IPS DF 19.7 (cell line): ENCODE measurements around the gene ANKRD6.

Source experiments
- DNase-seq: peaks from one replicate; pipeline ENCODE4 v3.0.0-alpha.2; 2013; ENCODE audit warnings: low read depth, low spot score

Gene ANKRD6

DNA sequence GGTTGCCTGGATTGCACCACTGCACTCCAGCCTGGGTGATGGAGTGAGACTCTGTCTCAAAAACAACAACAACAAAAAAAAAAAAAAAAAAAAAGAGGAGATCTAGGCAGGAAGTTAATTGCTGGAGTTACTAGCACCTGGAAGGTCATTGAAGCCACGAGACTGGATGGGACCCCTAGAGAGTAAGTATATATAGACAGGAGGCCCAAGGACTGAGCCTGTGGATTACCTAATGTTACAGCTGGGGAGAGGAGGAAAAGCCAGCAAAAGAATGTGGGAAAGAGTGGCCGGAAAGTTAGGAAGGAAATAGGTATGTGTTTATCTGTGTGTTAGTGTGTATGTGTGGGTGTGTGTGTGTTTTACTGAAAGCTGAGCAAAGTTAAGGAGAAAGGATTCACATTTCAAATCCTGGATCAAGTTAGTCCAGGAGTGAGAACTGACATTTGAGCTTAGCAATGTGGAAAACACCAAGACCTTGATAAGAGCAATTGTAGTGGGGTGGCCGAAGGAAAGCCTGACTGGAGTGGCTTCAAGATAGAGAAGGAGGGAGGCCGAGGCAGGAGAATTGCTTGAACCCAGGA lies 38.4 kb downstream of the ANKRD6 start:
- DNase-seq, result no peak

- no peak for DNase-seq
Measured at GRCh38 chr6:89475101-89475500, 42.1 kb downstream of the ANKRD6 start.

- DNase-seq, result no peak
Measured at GRCh38 chr6:89475634-89476033, 42.7 kb downstream of the ANKRD6 start.

DNA sequence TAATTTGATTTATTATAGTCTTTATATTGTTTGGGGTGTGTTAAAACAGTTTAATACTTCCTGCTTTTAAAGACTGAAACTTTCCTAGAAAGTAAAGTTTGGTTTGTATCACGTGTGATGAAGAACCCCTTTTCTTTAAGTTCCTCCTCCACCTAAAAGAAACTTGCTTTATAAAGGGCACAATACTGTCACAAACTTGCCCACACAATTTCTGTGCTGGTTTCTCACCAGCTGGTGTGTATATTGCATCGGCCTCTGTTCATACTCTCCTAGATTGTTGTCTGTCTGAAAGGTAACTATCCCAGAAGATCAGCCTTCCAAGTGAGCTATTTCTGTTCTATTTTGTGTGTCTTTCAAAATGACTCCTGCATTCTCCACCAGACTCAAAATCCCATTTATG lies 46.9 kb downstream of the ANKRD6 start:
- DNase-seq, result no peak

- DNase-seq, result no peak
Measured at GRCh38 chr6:89481695-89482094, 48.7 kb downstream of the ANKRD6 start.

DNA sequence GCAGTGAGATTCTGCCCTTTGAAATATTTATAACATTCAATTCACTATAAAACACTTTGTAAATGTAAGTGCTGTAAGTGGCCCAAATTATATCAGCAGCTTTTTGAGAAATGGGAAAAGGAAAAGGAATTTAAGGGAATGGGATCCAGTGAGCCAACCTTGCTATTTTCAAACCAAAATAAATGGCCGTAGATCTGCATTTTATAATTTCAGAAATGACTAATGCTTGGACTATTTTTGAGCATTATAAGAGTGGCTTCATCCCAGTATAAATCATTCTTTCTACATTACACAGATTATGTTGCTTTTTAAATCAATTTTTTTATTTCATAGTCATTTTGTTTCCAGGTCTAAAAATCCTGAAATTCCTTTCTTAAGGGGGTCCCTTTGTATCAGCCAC lies 49.2 kb downstream of the ANKRD6 start:
- no peak for DNase-seq

DNA sequence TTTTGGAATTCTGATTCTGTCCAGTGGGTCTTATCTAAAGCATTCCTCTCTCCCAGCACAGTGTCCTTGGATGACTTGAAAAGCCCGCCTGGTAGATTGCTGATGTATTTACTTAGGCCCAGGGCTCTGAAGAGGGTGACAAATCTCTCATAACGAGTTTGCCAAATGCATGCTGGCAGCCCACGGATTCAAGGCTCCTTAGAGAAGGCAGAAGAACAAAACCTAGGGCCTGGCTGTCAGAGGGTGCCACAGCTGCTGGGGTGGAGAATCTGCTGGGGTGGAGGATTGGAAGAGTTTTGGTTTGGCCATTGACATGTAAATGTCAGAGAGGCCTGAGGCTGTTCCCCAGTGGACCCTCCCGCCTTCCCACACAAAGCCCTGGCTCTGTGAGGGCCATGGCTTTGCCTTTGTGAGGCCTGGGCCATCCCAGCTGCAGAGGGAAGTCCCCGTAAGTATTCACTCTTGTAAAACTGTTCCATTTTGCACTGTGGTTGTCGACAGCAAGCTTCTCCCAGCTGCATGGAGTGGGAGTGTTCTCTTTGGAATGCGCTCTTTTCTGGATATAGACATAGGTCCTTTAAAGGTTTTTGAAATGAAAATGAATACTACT lies 50.3 kb downstream of the ANKRD6 start:
- peak; percentile 70 for DNase-seq

DNA sequence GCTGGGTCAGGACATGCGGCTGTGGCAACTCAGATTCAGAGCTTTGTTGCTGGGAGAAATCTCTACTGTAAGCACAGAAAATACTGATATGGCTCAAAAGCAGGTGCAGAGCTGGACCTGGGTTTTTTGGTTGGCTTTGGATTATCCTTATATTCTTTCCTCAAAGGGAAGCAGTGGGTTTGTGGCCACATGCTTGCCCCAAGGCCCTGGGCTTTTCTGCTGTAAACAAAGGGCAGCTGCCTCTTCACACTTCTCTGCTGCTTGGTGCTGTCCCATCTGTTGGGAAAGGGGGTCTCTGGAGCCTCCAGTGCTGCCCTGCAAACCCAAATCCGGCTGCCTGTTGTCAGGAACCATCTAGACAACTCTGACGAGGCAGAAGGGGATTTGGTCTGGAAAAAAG lies 52.4 kb downstream of the ANKRD6 start:
- no peak for DNase-seq

GRCh38 chr6:89487864-89488263 lies 54.9 kb downstream of the ANKRD6 start:
- no peak for DNase-seq

DNA sequence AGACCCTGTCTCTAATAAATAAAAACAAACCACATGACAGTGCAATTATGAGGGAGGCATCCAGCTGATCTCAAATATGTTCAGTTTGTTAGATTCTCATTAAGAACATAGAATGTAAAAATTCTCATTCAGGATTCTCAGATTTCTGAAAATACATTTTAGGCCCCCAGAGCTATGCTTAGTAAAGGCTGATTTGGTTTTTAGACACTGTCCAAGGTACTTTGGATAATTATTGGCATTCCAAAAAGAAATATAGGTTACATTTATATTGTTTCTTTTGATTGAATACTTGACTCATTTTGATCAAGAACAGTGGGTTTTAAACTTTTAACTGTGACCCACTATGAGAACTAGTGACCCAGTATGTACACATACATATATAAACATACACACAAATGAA lies 55.5 kb downstream of the ANKRD6 start:
- no peak for DNase-seq

GRCh38 chr6:89489078-89489477 lies 56.1 kb downstream of the ANKRD6 start:
- no peak for DNase-seq

DNA sequence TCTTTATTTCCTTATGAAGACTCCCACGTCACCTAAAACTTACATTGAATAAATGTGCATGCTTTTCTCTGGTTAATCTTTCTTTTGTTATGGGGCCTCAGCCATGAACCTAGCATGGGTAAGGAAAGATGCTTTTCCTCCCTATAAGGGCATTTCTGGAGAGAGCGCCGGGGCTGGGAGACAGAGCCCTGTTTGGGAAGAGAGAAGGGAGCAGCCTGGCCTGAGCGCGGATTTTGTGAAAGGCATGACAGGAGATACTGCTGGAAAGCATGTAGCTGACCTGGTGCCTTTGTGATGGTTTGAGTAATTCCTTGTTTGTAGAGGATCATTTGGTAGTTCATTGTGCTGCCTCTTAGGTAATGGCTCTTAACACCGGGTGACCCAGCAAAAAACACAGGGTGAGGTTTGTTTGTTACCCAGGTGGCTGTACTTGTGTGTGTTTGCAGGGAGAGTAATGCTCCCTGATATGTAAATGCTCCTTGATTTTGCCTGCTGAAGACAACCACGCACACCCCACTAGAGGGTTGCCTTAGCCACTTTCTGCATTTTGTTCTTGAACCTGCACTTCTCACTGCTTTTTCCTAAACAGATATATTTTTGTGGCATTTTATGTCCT lies 59.2 kb downstream of the ANKRD6 start:
- DNase-seq, result no peak

GRCh38 chr6:89494131-89494793 lies 61.3 kb downstream of the ANKRD6 start:
- DNase-seq, result no peak

- DNase-seq, result no peak
Measured at GRCh38 chr6:89495961-89496535, 63.1 kb downstream of the ANKRD6 start.

DNA sequence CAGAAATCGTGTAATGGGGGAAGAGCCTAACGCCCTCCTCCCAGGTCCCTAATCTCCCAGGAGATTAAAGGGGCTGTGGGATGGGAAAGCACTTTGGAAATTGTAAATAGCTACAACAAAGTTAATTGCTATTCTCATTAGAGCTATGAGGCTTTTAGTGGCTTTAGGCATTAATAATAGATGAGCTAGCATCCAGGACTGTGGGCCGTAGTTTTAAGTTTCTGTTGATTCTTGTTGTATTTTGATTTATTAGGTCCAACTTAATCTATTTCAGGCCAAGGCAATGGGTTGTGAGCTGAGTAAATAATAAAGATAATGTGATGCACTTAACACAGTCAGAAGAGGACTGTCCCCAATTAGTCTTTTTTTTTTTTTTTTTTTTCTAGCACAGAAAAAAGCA lies 67.7 kb downstream of the ANKRD6 start:
- no peak for DNase-seq

GRCh38 chr6:89501222-89501621 lies 68.3 kb downstream of the ANKRD6 start:
- DNase-seq, result peak; percentile 64

- DNase-seq, result no peak
Measured at GRCh38 chr6:89501753-89502152, 68.8 kb downstream of the ANKRD6 start.

GRCh38 chr6:89503641-89504040 lies 70.7 kb downstream of the ANKRD6 start:
- no peak for DNase-seq

GRCh38 chr6:89505847-89506246 lies 72.9 kb downstream of the ANKRD6 start:
- DNase-seq, result no peak

GRCh38 chr6:89506716-89507617 lies 74.0 kb downstream of the ANKRD6 start:
- DNase-seq, result no peak

GRCh38 chr6:89508755-89509563 lies 76.0 kb downstream of the ANKRD6 start:
- no peak for DNase-seq
